ENCODE data around the gene GRIA1. TPM values are rescaled to one million over a fixed set of nuclear protein-coding genes. Genes with fewer than 3 reads are reported as not detected.

GRIA1 gene
- total RNA-seq, 4 donors from 2014 or later = 0.63 to 1.2 (median 0.93) TPM

GRCh38 chr5:153699035-153699434, 208.6 kb downstream of the GRIA1 start:
- no peak for TF ChIP-seq POLR2A (IDR thresholded peaks at IDR 0.05; ENCODE audit: low read depth)
- intact Hi-C loops (cut with DNase I) = no loop called here
- no peak overlapping the region for H3K4me3 ChIP-seq
- H3K4me1 ChIP-seq = no peaks in the 10 kb centered on the region
- no peaks in the 10 kb centered on the region for H3K36me3 ChIP-seq
- no peak for DNase-seq (ENCODE audit: extremely low spot score)
- H3K27me3 ChIP-seq = no peaks in the 10 kb centered on the region
- H3K27ac ChIP-seq (replicated peaks in 1 of 4) = no peak overlapping the region
- H3K9me3 ChIP-seq = no peaks in the 10 kb centered on the region
- 89% methylated on average over 3 of the region's 3 CpGs for WGBS

- no peak overlapping the region for H3K27ac ChIP-seq (replicated peaks in 1 of 4)
- no peaks in the 10 kb centered on the region for H3K9me3 ChIP-seq
- H3K4me1 ChIP-seq = no peaks in the 10 kb centered on the region
- intact Hi-C loops (cut with DNase I) = no loop called here
- no peaks in the 10 kb centered on the region for H3K27me3 ChIP-seq
- no peaks in the 10 kb centered on the region for H3K36me3 ChIP-seq
- no peak for DNase-seq (ENCODE audit: extremely low spot score)
- no peak overlapping the region for H3K4me3 ChIP-seq
- TF ChIP-seq POLR2A (IDR thresholded peaks at IDR 0.05; ENCODE audit: low read depth) (no peak), CTCF (IDR thresholded peaks at IDR 0.05) (no peak), EP300 (IDR thresholded peaks at IDR 0.05) (no peak), POLR2AphosphoS5 (IDR thresholded peaks at IDR 0.05) (no peak)
Measured at GRCh38 chr5:153700940-153701339, 210.5 kb downstream of the GRIA1 start.

DNA sequence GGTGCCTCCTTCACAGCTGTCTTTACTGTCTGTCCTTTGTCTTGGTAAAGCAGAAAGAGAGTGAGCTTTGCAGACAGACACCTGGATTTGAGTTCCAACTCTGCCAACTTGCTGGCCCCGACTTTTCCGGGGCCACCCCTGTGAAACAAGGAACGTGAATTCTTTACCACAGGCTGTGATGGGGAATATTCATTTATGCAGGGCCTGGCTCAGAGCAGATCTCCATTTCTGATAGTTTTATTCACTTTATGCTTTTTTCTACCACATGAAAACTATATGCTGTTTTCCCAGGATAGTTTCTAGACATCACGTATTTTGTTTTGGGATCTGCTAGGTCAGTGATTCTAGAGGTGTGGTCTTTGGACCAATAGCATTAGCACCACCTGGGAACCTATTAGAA, 211.8 kb downstream of the GRIA1 start:
- Histone ChIP-seq H3K4me1 (no peaks in the 10 kb centered on the region), H3K27ac (replicated peaks in 1 of 4) (no peak overlapping the region), H3K9me3 (no peaks in the 10 kb centered on the region), H3K36me3 (no peaks in the 10 kb centered on the region), H3K4me3 (no peak overlapping the region), H3K27me3 (no peaks in the 10 kb centered on the region)
- intact Hi-C loops (cut with DNase I) = no loop called here
- 78% methylated on average over 4 of the region's 4 CpGs for WGBS
- no peak for DNase-seq (ENCODE audit: extremely low spot score)
- TF ChIP-seq CTCF (IDR thresholded peaks at IDR 0.05) = no peak
- no peak for TF ChIP-seq POLR2AphosphoS5 (IDR thresholded peaks at IDR 0.05)
- no peak for TF ChIP-seq POLR2A (IDR thresholded peaks at IDR 0.05; ENCODE audit: low read depth)
- TF ChIP-seq EP300 (IDR thresholded peaks at IDR 0.05) = no peak

DNA sequence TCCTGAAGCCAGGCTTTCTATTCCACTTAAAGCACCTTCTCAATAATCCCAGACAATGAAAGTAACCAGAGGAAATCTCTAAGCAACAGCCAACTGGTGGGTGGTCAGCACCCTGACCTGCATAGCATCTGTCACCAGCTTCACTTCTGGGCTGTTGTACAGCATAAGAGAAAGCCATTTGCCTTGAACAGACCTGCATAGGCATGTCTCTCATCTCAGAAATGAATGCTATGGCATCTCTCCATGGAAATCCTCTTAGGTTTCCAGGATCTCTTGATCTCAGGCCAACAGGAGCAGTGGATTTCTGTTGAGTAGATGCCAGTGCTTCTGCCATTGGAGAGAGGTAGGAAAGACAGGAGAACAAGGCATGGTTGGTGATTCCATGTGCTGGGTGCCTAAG, 213.6 kb downstream of the GRIA1 start:
- Histone ChIP-seq H3K36me3 (no peaks in the 10 kb centered on the region), H3K27ac (replicated peaks in 1 of 4) (no peak overlapping the region), H3K4me3 (no peak overlapping the region), H3K9me3 (no peaks in the 10 kb centered on the region), H3K27me3 (no peaks in the 10 kb centered on the region), H3K4me1 (no peaks in the 10 kb centered on the region)
- TF ChIP-seq POLR2AphosphoS5 (IDR thresholded peaks at IDR 0.05) (no peak), CTCF (IDR thresholded peaks at IDR 0.05) (no peak), POLR2A (IDR thresholded peaks at IDR 0.05; ENCODE audit: low read depth) (no peak), EP300 (IDR thresholded peaks at IDR 0.05) (no peak)
- DNase-seq (ENCODE audit: extremely low spot score) = no peak
- intact Hi-C loops (cut with DNase I) = no loop called here

DNA sequence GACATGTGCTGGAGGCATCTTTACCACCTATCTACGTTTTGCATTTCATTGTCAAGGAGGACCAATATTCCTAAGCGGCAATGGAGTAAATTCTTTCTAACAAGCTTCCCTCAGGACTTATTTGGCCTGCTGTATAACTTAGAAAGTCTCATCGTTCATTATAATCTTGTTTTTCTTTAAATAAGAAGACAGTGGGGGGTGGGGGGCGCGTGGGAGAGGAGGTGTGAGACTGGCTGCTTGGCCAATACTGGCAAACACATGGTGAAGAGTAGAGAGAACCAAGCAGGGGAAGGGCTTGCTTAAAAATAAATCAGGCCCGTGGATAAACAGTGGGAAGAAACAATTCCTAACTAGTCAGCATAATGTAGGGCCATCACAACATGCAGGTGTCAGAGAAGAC, 217.2 kb downstream of the GRIA1 start:
- DNase-seq (ENCODE audit: extremely low spot score) = peak; percentile 80
- TF ChIP-seq POLR2A (IDR thresholded peaks at IDR 0.05; ENCODE audit: low read depth) = no peak
- TF ChIP-seq POLR2AphosphoS5 (IDR thresholded peaks at IDR 0.05) = no peak
- TF ChIP-seq EP300 (IDR thresholded peaks at IDR 0.05) = no peak
- Histone ChIP-seq H3K4me1 (no peaks in the 10 kb centered on the region), H3K9me3 (no peaks in the 10 kb centered on the region), H3K4me3 (no peak overlapping the region), H3K36me3 (no peaks in the 10 kb centered on the region), H3K27ac (replicated peaks in 1 of 4) (no peak overlapping the region), H3K27me3 (no peaks in the 10 kb centered on the region)
- WGBS = 77% methylated on average over 6 of the region's 6 CpGs
- intact Hi-C loops (cut with DNase I) = no loop called here

- DNase-seq (ENCODE audit: extremely low spot score) = no peak
- no peaks in the 10 kb centered on the region for H3K27me3 ChIP-seq
- intact Hi-C loops (cut with DNase I) = no loop called here
- 89% methylated on average over 4 of the region's 4 CpGs for WGBS
- no peak overlapping the region for H3K4me3 ChIP-seq
- TF ChIP-seq POLR2A (IDR thresholded peaks at IDR 0.05; ENCODE audit: low read depth) = no peak
- TF ChIP-seq POLR2AphosphoS5 (IDR thresholded peaks at IDR 0.05) = no peak
- TF ChIP-seq CTCF (IDR thresholded peaks at IDR 0.05) = no peak
- TF ChIP-seq EP300 (IDR thresholded peaks at IDR 0.05) = no peak
- H3K27ac ChIP-seq (replicated peaks in 1 of 4) = no peak overlapping the region
- no peaks in the 10 kb centered on the region for H3K9me3 ChIP-seq
- no peaks in the 10 kb centered on the region for H3K4me1 ChIP-seq
- no peaks in the 10 kb centered on the region for H3K36me3 ChIP-seq
Measured at GRCh38 chr5:153711755-153712154, 221.3 kb downstream of the GRIA1 start.
